Ishikawa (cell line): Measurements from ENCODE around the gene EXOC4.

Source experiments
- CEBPB ChIP-seq: IDR thresholded peaks from 2 replicates; pipeline ENCODE4 v1.6.1; 2012
- CREB1 ChIP-seq: IDR thresholded peaks from 2 replicates; pipeline ENCODE4 v1.6.1; 2012; ENCODE audit warnings: low read depth
- EGR1 ChIP-seq: IDR thresholded peaks from 2 replicates; pipeline ENCODE4 v1.6.1; 2012
- EP300 ChIP-seq: IDR thresholded peaks from 2 replicates; pipeline ENCODE4 v1.6.1; 2012; ENCODE audit warnings: borderline replicate concordance
- FOXM1 ChIP-seq: IDR thresholded peaks from 2 replicates; pipeline ENCODE4 v1.6.1; 2012; ENCODE audit warnings: low read depth, borderline replicate concordance
- NFIC ChIP-seq: IDR thresholded peaks from 2 replicates; pipeline ENCODE4 v1.6.1; 2012
- RAD21 ChIP-seq: IDR thresholded peaks from 2 replicates; pipeline ENCODE4 v1.6.1; 2012; ENCODE audit warnings: low read depth
- TAF1 ChIP-seq: IDR thresholded peaks from 2 replicates; pipeline ENCODE4 v1.6.1; 2012; ENCODE audit warnings: low read depth, mild to moderate bottlenecking
- TCF12 ChIP-seq: IDR thresholded peaks from 2 replicates; pipeline ENCODE4 v1.6.1; 2012; ENCODE audit warnings: low read depth
- TEAD4 ChIP-seq: IDR thresholded peaks from 2 replicates; pipeline ENCODE4 v1.6.1; 2012
- YY1 ChIP-seq: IDR thresholded peaks from 2 replicates; pipeline ENCODE4 v1.6.1; 2012; ENCODE audit warnings: low read depth
- ZBTB7A ChIP-seq: IDR thresholded peaks from 2 replicates; pipeline ENCODE4 v1.6.1; 2012; ENCODE audit warnings: low read depth
- TF ChIP-seq, protein P1 (sequence below): IDR thresholded peaks from 2 replicates; pipeline ENCODE4 v1.6.1; 2012; ENCODE audit warnings: low read depth, mild to moderate bottlenecking
- TF ChIP-seq, protein P2 (sequence below): IDR thresholded peaks from 2 replicates; pipeline ENCODE4 v1.6.1; 2012
- TF ChIP-seq, protein P3 (sequence below): IDR thresholded peaks from 2 replicates; pipeline ENCODE4 v1.6.1; 2012

Gene EXOC4

DNA sequence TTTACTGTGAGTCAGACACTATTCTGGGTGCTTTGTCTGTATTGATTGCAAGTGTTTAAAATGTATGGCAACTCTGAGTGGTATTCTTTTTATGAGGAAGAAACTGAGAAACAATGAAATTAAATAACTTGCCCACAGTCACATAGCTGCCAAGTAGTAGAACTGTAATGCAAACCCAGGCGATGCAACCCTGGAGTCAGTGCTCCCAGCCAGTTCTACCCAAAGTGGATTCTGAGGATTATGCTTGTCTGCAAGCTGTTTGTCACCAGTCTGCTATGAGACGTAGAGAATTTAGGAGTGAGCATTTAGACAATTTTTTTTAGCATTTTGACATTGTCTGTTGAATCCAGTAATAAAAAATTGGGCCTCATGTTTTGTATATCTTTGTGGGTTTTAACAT lies 568.3 kb downstream of the EXOC4 start:
- TF ChIP-seq, protein P1, sequence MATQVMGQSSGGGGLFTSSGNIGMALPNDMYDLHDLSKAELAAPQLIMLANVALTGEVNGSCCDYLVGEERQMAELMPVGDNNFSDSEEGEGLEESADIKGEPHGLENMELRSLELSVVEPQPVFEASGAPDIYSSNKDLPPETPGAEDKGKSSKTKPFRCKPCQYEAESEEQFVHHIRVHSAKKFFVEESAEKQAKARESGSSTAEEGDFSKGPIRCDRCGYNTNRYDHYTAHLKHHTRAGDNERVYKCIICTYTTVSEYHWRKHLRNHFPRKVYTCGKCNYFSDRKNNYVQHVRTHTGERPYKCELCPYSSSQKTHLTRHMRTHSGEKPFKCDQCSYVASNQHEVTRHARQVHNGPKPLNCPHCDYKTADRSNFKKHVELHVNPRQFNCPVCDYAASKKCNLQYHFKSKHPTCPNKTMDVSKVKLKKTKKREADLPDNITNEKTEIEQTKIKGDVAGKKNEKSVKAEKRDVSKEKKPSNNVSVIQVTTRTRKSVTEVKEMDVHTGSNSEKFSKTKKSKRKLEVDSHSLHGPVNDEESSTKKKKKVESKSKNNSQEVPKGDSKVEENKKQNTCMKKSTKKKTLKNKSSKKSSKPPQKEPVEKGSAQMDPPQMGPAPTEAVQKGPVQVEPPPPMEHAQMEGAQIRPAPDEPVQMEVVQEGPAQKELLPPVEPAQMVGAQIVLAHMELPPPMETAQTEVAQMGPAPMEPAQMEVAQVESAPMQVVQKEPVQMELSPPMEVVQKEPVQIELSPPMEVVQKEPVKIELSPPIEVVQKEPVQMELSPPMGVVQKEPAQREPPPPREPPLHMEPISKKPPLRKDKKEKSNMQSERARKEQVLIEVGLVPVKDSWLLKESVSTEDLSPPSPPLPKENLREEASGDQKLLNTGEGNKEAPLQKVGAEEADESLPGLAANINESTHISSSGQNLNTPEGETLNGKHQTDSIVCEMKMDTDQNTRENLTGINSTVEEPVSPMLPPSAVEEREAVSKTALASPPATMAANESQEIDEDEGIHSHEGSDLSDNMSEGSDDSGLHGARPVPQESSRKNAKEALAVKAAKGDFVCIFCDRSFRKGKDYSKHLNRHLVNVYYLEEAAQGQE, result no peak
- TF ChIP-seq NFIC, result no peak
- no peak for TF ChIP-seq CREB1

DNA sequence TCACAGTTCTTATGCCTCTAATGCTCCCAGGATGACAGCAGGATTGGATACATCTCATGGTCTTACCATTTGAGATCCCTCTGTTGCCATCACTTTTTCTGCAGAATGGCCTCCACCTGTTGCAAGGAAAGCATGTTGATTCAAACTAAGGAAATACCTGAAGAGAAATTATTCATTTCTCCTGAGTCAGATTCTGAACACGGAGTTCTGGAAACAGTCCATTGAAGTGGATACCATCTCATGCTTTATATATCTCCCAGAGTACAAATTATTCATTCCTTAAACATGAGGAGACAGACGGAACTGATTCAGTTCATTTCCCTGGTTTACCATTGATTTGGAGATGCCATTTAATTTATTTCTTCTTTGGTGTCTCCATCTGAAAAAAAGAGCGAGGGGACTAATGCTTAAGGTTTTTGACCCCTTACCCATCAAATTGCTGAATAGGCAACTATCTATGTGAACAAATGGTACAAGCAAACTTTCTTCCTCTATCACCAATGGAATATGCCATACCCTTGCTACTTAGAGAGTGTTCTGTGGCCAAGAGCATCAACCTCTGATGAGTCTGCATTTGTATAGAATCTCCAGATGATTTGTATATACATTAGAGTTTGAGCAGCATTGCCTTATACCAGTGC lies 569.2 kb downstream of the EXOC4 start:
- TF ChIP-seq, protein P1, result no peak
- TF ChIP-seq RAD21 (no peak), EP300 (no peak), TEAD4 (no peak), NFIC (no peak), YY1 (no peak), CEBPB (no peak), CREB1 (no peak), ZBTB7A (no peak), TCF12 (no peak), FOXM1 (no peak), EGR1 (no peak), TAF1 (no peak)
- TF ChIP-seq, protein P2, sequence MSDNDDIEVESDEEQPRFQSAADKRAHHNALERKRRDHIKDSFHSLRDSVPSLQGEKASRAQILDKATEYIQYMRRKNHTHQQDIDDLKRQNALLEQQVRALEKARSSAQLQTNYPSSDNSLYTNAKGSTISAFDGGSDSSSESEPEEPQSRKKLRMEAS, result no peak
- TF ChIP-seq, protein P3, sequence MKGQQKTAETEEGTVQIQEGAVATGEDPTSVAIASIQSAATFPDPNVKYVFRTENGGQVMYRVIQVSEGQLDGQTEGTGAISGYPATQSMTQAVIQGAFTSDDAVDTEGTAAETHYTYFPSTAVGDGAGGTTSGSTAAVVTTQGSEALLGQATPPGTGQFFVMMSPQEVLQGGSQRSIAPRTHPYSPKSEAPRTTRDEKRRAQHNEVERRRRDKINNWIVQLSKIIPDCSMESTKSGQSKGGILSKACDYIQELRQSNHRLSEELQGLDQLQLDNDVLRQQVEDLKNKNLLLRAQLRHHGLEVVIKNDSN, result no peak

DNA sequence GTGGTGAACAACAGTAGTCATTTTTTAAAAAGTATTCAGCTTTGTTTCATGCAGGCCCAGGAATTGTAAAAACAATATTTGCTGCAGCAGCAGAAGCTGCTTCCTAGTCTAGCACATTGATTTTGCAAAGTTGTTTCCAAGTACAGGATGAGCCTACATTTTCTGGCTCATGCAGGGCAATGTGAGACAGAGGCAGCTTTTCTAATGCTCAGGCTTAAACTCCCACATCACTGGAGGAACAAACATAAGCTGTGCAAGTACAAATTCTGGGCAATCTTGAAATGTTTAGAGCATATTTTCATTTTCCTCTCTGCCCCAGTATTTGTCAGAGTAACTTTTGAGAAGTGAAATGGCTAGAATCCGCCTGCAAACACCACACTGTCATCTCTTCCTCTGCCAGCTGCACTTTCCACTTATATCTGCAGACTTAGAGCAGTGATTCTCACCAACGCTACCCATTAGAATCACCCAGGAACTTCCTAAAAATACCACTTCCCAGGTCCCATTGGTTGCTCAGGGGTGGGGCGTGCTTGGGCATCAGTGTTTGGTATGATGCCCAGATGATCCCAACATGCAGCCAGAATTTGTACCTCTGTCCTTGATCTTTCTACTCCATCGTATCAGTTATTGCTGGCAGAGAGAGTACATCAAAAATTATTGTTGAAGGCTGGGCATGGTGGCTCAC lies 570.1 kb downstream of the EXOC4 start:
- TF ChIP-seq TEAD4 (no peak), NFIC (no peak), RAD21 (no peak), CEBPB (no peak), TAF1 (no peak), ZBTB7A (no peak), YY1 (no peak), FOXM1 (no peak)
- TF ChIP-seq, protein P3, result no peak
- TF ChIP-seq, protein P2, result no peak
- TF ChIP-seq, protein P1, result no peak

DNA sequence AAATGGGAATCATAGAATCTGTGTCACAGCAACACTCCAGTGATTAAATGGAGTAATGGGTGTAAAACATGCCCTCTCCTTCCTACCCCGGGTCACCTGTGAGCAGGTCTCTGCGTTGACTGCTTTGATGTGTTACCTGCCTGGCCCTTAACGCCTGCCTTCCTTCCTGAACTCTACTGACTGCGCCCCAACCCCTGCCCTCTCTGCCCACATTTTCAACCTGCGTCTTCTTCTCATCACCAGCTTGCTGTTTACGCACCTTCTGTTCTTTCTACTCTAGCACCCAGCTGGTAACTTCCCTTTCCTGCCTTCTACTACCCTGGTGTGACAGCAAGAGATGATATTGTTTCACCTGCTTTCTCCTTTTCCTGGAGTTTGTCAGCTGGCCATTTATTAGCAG lies 571.3 kb downstream of the EXOC4 start:
- TF ChIP-seq CREB1 (no peak), EP300 (no peak), TCF12 (no peak), TAF1 (no peak), RAD21 (no peak), YY1 (no peak), TEAD4 (no peak), FOXM1 (no peak), EGR1 (no peak)
- TF ChIP-seq, protein P2, result no peak
- TF ChIP-seq, protein P3, result no peak
